Skin of body (tissue), 2 donors: ENCODE results near the gene DDR2. TPM values are rescaled to one million over a fixed set of nuclear protein-coding genes. Genes with fewer than 3 reads are reported as not detected.

ENCODE experiments used
- DNase-seq: peaks from one replicate; lab custom pipeline; 2025; lab: John Stamatoyannopoulos, UW
- total RNA-seq: library from RNA; depleted of rRNA; stranded (reverse); fragments of >200 nt; gene quantifications from one replicate; pipeline ENCODE4 v1.2.3, GENCODE V29; 2014

Gene DDR2
- total RNA-seq, 1 donor from 2014 or later = 61.7 TPM

DNA sequence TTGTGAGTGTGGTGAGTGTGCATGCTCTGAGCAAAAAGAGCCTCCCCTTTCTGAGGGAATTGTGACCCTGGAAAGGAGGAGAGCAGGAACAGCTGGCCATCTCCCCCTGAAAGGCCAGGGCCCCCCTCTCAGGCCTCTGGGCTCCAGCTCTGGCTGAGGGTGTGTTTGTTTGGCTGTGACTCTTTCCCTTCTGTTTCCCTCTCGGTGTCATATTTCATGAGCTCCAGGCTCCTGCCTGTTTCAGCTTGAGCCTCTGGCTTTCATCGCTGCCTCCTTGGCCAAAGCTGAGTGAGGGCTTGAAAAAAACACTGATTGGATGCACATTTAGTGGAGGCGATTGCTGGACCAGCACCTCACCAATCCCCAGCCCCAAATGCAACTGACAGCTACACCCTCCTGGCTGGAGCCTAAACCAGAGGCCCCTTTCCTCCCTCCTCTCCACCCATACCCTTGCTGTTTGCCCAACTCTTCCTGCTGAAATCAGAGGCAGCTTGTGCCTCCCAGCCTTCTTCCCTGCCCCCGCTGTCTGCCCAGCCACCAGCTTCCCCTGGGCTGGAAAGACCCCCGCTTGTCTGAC lies 64.1 kb downstream of the DDR2 start:
- peak; percentile 97 for DNase-seq

DNA sequence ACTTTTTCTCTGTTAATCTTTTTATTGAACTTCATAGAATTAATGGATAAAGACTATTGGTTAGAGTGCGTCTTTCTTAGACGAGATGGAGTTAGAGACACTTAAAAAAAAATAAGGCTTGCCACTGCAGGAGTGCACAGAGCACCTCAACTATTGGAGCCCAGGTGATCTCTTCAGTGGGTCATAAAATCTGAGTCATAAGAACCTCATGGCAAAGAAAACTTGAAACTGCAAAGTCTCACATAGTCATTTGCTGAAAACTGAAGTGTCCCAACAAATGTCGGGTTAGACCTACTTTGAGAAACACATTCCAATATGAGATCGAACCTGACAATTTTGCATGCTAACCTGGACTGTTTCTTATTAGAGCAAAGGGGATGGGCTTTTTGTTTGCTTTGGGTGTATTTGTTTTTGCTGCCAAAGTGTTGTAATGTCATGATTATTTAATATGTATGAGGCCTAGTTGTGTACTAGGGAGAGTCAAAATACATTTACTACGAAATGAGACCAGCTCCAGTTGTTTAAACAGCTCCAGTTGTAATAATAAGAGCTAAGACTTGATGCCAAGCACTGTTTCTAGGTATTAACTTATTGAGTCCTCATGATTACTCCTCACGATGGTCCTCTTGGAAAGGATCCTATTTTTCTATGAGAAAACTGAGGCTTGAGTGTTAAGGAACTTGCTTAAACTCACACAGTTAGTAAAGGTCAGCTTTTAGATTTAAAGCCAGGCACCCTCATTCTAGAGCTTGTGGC lies 65.1 kb downstream of the DDR2 start:
- peak; percentile 75 for DNase-seq

DNA sequence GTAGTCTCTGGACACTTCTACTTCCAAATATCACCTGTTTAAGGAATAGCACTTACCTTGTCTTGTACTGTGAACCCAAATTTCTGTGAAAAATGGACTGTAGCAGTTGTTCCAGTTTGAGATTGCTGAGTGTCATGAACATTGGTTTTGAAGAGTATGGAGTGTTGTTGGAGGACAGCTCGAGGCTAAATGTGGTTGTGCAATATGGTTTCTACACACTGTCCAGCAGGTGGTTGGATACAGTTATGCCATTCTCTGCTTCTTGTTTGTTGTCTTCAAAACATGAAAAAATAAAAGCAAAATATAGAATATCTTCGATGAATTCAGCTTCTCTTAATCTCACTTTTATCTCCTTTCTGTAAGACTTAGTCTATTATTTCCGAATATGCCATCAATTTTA lies 67.1 kb downstream of the DDR2 start:
- no peak for DNase-seq

DNA sequence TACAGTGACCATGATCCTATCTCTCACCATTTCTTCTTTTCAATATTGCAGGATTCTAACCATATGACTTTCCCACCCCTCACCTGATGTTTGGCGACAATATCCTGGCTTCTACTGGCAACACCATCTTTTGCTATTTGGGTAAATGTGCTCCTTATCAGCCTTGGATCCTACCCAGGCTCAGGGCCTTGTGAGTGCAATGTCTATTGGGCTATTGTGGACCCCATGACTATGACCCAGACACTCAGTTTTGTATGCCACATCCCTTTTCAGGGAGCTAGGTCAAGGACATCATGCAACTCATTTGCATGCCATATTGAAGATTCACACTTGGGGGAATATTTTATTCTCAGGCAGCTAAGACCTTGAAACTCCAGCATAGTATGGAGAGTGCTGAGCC lies 67.9 kb downstream of the DDR2 start:
- DNase-seq = no peak

DNA sequence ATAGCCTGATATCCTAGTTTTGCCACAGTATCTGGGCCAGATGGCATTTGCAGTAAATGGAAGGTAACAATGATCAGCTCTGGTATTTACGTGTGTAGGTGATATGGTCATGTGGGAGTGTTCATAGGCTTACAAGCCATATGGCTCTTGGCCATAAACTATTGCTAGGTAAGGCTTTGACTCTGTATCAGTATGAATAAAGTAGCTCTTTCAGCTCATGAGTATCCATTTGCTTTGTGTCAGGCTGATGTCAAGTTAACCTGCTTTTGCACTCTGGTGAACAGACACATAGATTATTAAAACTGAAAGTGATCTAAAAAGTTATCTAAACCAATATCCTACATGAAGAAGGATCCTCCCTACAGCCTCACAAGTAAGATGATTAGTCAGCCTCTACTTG lies 69.0 kb downstream of the DDR2 start:
- DNase-seq = no peak

DNA sequence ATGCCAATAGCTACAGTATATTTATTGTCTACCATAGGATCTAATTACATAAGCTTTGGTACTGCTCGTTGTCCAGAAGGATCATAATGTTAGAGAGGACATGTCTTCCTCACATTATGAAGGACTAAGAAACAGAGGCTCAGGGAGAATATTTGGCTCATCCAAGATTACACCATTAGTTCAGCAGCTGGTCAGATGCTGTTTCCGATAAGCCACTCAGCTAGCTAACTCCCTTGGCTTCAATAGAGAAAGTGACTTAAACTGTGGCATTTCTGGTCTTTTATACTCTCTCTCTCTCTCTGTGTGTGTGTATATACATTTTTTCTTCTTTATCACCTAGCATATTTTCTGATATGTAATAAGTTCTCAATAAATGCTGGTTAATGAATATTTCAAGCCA lies 70.4 kb downstream of the DDR2 start:
- DNase-seq = no peak

DNA sequence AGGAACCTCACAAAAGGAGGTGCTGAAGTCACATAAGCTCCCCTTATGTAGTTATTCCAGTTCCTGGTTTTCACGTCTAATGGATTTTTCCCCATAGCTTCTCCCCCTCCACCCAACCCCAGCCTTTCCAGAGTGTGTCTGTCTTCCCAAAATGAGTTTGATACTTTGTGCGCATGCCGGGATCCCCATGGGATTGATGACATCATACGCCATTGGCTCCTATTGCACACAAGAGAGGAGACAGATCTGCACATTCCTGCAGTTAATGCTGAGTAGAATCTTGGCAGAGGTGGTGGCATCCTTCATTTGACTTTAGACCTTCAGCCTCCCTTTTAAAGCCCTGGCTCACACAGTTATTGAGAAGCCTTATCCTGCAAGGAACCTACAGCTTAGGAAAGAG lies 71.4 kb downstream of the DDR2 start:
- DNase-seq = peak; percentile 40

DNA sequence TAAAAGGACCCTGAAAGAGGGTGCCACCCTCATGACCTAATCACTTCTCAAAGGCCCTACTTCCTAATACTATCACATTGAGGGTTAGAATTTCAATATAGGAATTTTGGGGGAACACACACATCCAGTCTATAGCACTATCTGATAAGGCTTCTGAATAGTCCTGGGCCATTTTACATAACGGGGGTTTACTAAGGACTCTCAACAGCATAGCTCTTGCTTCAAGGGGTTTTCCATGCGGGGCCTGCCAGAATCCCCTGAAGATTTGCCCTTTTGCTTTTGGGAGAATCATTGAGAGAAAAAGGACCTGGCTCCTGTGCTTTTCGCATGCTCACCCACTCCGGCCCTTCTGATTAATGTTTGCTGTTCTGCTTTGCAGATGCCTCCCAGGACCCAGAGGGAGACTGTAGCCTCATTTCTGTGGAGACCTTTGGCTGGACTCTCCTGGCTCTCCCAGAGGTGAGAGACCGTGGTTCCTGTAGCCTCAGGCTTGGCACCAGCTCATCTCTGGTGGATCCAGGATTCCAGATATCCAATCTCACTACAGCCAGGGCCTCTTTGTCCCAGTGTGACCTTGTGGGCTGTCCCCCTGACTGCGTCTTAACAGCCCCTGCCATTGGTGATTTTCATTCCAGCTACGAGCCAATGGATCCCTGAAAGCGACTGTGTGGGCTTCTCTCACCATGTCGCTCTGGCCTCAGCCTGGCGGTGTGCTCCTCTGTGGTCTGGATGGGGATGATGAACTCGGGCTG lies 72.6 kb downstream of the DDR2 start:
- no peak for DNase-seq

DNA sequence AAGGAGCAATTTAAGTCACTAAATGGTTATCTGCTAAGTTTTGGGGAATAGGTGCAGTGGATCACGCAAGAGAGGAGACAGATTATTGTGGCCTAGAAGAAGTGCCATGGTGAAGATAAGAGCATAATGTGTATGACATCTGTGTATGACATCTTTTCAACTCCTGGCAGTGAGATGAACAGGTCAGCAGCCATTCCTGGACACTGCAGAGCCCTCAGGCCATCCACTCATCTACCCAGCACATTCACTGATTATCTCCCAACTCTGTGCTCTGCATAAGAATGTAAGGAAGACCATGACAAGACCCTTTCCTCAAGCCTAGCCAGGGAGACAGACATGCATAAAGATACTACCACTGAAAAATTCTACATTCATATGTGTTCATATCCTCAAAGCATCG lies 73.7 kb downstream of the DDR2 start:
- no peak for DNase-seq

DNA sequence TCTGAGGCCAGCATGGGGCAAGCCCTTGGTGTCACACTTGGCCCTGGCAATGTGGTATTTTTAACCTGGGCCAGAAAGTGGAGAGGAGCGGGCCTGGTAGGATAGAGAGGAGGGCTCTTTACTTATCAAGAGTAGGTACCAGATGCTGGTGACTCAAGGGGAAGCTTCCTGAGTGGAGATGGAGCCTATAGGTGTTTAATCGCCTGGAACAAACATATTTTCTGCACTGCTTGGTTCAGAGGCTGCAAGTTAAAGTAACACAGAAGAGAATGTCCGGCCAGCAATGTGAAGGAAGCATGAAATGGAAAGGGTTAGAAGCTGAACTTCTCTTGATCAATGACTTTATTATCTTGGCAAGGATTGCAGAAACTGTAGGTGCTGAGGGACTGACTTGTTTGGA lies 74.3 kb downstream of the DDR2 start:
- DNase-seq = no peak

DNA sequence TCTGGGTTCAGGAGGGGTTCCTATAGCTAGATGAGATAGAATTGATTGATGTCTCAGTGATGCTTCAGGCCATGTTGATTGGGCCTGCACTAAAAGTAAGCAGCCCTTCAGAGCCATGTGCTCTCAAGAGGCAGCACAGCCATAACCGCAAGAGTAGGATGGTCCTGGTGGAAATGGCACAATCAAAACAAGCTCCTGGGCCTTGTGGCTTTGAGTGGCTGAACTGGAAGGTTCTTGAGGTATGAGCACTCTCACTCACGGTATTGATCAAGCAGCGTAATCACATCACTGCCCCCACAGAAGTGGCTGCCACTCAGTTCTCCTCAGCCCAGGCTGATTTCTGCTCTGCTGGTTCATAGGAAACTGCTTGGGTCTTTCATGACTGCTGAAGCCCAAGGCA lies 76.0 kb downstream of the DDR2 start:
- DNase-seq = no peak

DNA sequence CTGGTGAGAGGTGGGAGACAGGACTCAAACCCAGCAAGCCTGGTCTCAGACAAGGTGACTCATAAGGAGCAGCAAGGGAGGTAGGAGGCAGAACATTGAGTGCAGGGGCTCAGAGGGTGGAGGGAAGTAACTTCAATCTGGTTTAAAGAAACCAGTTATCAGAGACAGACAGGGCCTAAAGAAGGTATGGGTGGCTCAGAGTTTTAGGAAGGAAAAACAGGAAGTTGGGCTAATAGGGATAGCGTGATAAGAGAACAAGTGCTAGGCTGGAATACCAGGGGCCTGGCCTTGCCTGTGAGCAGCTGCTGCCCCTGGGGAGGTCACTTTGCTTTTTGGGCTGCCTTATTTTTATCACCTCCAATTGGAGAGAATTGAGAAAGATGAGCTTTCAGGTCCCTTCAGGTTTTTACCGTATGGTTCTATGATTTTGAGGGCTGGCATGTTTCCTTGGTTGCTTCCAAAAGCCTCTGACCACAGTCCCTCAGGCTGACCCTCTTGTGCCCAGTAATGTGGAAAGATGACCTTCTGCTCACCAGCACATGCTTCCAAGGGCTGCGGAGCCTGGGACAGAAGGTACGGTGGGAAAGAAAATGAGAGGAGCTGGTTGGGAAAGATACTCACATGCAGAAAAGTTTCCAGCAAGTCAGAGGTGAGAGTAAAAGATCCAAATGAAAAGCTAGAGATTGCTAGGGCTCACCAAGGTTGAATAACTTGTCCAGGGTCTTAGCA lies 77.0 kb downstream of the DDR2 start:
- no peak for DNase-seq

DNA sequence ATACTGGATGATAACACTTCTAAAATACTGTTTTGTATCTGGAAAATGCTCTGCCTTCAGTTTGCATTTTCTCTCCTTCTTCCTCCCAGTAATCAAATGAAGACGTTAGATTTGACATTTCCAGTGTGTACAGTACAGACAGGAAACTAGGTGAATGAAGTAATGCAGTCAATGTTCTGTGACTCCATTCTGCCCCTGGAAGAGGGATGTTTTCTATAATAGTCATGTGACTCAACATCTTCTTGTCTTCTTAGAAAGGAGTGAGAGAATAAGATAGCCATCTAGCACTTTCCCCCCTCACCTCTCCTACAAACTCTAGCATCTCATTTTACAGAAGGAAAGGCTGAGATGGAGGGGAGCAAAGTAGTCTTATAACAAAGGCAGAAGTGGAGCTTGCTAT lies 77.6 kb downstream of the DDR2 start:
- no peak for DNase-seq

DNA sequence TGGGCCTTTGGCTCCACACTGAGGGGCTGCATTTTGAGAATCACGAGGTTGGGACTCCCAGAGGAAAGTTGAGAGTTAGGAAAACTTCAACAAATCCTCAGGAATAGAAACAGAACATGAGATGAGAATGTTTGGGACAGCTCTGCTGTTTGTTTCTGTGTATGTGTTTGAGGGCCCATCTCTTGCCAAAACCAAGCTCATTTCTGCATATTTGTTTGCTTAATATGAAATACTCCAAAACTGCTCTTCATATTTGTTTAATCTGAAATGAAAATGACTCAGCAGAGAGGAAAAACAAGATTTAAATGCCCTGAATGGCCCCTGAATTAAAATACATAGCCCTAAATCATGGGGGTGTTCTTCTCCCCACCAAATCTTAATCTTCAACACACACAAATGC lies 78.1 kb downstream of the DDR2 start:
- DNase-seq = peak; percentile 76

DNA sequence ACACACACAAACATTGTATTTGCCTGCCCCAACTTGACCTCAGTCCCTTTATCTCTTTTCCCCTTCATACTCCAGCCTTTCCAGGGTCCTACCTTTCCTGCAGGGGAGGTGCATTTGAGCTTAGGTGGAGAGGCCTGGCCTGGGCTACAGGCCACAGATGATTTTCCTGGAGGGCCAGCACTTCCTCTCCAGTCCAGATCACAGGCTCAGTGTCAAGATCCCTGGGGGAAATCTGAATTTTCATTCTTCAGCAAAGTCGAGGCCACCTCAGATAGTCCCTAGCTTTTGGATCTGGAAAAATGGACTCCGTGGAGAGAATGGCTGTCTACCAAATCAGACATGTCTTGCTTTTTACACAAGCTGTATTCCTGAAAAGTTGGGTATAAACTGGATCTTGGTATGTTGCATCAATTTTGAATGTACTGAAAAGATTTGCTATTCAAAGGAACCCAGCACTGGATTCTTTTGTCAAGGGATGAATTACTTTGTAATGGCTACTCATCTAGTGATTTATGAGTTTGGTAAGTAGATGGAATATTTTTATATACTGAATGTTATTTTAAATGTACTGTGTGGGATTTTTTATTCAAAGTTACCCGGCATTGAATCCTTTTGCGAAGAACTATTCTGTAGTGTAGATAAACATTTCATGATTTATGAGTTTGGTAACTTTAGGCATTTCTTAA lies 78.7 kb downstream of the DDR2 start:
- DNase-seq = no peak

DNA sequence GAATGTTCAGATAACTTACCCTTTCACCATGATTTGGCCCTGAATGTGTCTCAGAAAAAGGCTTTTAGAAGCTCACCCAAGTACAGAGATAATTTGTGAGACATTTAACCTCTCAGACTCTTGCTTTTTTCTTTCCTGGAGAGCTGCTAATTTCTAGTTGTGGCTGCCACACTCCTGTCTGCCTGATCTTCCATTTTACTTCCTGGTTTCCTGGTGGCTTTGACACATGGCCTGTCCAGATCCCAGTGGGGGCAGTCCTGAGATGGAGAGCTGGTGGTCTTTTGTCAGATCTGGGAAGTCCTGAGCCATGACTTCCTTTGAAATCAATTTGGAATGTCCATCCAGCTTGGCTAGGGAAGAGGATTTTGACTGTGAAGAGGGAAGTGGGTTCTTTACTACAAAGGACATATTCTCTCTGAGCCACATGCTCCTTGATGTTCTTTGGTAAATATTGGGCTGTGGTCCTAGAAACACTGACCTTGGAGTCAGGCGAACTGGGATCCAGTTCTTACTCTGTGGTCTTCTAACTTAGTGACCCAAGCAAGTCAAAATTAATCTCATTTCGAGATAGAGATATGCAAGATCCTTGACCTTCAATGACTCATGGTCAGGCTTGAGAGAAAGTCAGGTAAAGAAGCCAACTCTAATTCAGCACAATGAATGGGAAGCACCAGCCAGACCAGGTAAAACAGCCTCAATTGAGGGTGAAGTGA lies 80.2 kb downstream of the DDR2 start:
- DNase-seq = no peak

DNA sequence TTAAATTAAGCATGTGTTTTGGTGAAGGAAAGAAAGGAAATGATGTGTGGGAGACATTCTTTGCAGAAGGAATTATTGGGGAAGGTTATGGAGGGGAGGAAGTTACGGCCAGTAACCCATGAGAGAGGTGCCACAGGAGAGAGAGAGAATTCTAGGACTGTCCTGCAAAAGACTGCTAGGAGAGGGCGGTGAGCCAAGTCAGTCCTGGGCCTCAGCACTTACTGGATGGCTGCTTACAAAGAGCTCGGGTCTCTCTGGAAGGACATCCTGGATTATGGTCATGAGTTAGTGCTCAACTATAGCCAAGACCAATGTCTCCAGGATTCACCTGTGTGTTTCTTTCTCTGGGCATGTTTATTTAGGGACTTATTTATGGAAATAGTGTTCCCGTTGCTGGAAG lies 83.9 kb downstream of the DDR2 start:
- DNase-seq = no peak

DNA sequence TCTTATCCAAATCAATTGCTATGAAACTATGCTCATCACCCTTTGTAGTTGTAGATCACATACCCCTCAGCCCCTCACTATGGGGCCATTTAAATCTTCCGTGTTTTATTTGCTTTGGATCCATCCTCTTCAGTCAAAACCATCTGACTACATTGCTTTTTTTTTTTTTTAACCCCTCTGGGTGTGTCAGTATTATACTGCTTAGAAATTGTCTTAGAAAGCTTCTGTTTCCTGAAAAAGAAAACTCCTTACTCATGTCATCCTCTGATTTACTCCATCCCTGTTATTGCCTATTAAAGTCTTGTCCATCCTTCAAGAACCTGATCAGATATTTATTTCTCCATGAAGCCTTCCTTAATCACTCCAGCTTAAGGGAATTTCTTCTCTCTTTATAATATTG lies 84.3 kb downstream of the DDR2 start:
- no peak for DNase-seq

DNA sequence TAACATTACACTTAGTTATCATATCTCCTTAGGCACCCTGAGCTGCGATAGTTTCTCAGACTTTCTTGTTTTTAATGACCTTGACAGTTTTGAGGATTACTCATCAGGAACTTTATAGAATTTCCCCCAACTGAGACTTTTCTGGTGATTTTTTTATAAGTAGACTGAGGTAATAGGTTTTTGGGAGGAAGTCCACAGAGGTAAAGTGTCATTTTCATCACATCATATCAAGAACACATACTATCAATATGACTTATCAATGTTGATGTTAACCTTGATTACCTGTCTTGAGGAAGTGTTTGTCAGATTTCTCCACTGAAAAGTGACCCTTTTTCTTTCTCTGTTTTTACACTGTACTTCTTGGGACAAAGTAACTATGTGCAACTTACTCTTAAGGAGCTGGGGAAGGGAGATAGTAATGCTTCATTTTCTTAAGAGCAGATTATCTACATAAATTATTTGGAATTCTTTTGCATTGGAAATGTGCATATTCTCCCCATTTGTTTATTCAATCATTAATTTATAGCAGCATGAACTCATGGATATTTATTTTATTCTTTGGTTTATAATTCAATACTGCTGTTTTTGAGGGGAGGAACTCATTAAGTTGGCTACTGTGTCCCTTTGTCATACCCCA lies 85.4 kb downstream of the DDR2 start:
- DNase-seq = no peak

DNA sequence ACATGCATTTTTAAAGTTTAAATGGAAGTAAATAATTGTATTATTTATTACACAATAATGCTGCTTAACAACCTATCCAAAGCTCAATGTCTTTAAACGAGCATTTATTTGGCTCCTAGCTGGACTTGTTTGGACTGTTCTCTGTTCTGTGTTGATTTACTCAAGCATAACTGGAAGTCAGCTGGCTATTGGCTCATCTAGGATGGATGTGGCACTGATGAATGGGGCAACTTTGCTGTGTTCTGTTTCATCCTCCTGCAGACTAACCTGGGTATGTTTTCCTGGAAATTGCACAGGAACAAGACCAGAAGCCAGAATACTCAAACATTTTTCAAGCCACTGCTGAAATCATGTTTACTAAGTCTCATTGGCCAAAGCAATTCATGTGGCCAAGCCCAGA lies 87.4 kb downstream of the DDR2 start:
- DNase-seq = no peak
